Measurements from ENCODE around the gene BIVM. TPM values are rescaled to one million over a fixed set of nuclear protein-coding genes. Genes with fewer than 3 reads are reported as not detected.

BIVM gene
- polyA plus RNA-seq, 1 of the 3 experiments (the other 2 are of a cell fraction): 8.8 TPM

DNA sequence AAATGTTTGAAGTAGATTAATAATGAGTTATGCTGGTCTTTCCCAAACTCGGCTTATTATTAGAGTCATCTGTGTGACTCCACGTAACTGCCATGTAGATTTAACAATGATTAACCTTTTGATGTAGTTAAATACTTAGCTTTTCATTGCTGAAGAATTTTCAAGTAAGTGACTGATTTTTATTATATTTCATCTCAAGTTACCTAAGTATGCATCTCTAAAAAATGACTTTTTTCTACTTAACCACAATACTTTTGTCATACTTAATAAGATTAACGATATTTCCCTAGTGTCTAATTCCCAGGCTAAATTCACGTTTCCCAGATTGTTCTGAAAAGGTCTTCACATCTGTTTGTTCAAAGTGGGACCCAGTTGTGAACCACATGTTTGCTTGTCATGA is 17.8 kb downstream of the BIVM start:
- POLR2A ChIA-PET: no interaction called here
- Histone ChIP-seq H3K4me2 (no peak overlapping the region), H3K36me3 (replicated peaks in 1 of 2; ENCODE audit: control insufficient read depth in 1 of 2, insufficient read depth in 2 of 2, low read length in 1 of 2) (peaks cover 18 to 37% of the 10 kb centered on the region in 2 experiments), H2AFZ (ENCODE audit: low read depth) (no peak overlapping the region), H3K9ac (no peak overlapping the region), H3K9me3 (no peaks in the 10 kb centered on the region), H3K79me2 (ENCODE audit: insufficient read depth) (peaks cover 40% of the 10 kb centered on the region), H3F3A (replicated peaks; ENCODE audit: insufficient read depth) (peaks cover 13% of the 10 kb centered on the region), H3K4me1 (ENCODE audit: control insufficient read depth in 1 of 2, insufficient read depth in 2 of 2, low read depth in 1 of 2, low read length in 1 of 2) (peaks cover 4 to 16% of the 10 kb centered on the region in 2 experiments; a peak in 3 of 4 replicates), H3K27me3 (ENCODE audit: insufficient read depth) (no peaks in the 10 kb centered on the region), H4K20me1 (ENCODE audit: insufficient read depth) (no peaks in the 10 kb centered on the region), H3K9me2 (no peaks in the 10 kb centered on the region), H3K27ac (ENCODE audit: low read depth in 2 of 2, low read length in 1 of 2) (peak overlapping the region in 1 of 2 experiments; percentile 61; a peak in 2 of 4 replicates), H3K4me3 (ENCODE audit: low read depth in 2 of 2, low read length in 1 of 2) (no peak overlapping the region)
- CTCF ChIA-PET: interaction anchor here (1.5 kb wide), 1 partner anchor 16 kb away, joined by 5 read pairs; no protein-coding TSS in a partner anchor
- 22% methylated on average over 4 of the region's 4 CpGs for WGBS (ENCODE audit: low lambda C conversion rate)
- 0 out of 2 replicates have a peak, but pooled peaks have one; percentile 7 for TF ChIP-seq FOSL2 (IDR thresholded peaks at IDR 0.05; ENCODE audit: borderline replicate concordance, low read depth)
- peak in 1 of 2 experiments; percentile 30; a peak in 1 of 4 replicates for TF ChIP-seq EP300 (IDR thresholded peaks at IDR 0.05; ENCODE audit: borderline replicate concordance in 1 of 2, low read depth in 1 of 2, low read length in 1 of 2)
- no peak for TF ChIP-seq NRF1 (IDR thresholded peaks at IDR 0.05; ENCODE audit: low read depth, low read length)
- 0 out of 2 replicates have a peak, but pooled peaks have one; percentile 9 for TF ChIP-seq FOXM1 (IDR thresholded peaks at IDR 0.05; ENCODE audit: low read depth)
- no peak for TF ChIP-seq GABPA (IDR thresholded peaks at IDR 0.05; ENCODE audit: low read depth)
- TF ChIP-seq MEF2A (IDR thresholded peaks at IDR 0.05; ENCODE audit: borderline replicate concordance, low read depth): no peak
- no peak for DNase-seq

DNA sequence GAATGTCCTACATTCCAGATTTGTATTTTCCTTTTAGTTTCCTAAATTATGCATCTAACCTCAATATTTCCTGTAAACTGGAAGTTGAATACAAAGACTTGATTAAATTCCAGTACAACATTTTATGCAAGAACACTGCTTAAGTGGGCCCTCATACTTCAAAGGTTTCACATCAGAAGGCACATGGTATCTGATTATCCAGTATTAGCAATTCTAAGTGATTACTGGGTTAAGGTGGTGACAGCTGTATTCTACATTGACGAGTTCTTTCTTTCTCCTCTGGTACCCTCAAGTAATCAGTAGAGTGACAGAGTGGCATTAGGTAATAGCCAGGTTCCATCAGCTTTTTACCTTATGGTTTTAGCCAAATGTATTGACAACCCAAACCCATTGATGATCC is 18.3 kb downstream of the BIVM start:
- TF ChIP-seq EZH2phosphoT487 (IDR thresholded peaks at IDR 0.05; ENCODE audit: borderline replicate concordance, low read depth) (no peak), TAF1 (IDR thresholded peaks at IDR 0.05; ENCODE audit: borderline replicate concordance, low read depth, low read length) (no peak), FOXM1 (IDR thresholded peaks at IDR 0.05; ENCODE audit: low read depth) (no peak)
- Histone ChIP-seq H3K9me3 (no peaks in the 10 kb centered on the region), H3K79me2 (ENCODE audit: insufficient read depth) (peaks cover 35% of the 10 kb centered on the region), H3K9me2 (no peaks in the 10 kb centered on the region), H3K27me3 (ENCODE audit: insufficient read depth) (no peaks in the 10 kb centered on the region), H4K20me1 (ENCODE audit: insufficient read depth) (no peaks in the 10 kb centered on the region), H3K4me2 (no peak overlapping the region), H3K9ac (no peak overlapping the region), H3K4me3 (ENCODE audit: low read depth in 2 of 2, low read length in 1 of 2) (no peak overlapping the region), H3K36me3 (replicated peaks in 1 of 2; ENCODE audit: control insufficient read depth in 1 of 2, insufficient read depth in 2 of 2, low read length in 1 of 2) (peaks cover 18 to 43% of the 10 kb centered on the region in 2 experiments), H3K27ac (ENCODE audit: low read depth in 2 of 2, low read length in 1 of 2) (peak overlapping the region in 1 of 2 experiments; percentile 61; a peak in 2 of 4 replicates), H3F3A (replicated peaks; ENCODE audit: insufficient read depth) (peaks cover 13% of the 10 kb centered on the region), H2AFZ (ENCODE audit: low read depth) (no peak overlapping the region), H3K4me1 (ENCODE audit: control insufficient read depth in 1 of 2, insufficient read depth in 2 of 2, low read depth in 1 of 2, low read length in 1 of 2) (peaks cover 4 to 16% of the 10 kb centered on the region in 2 experiments; a peak in 3 of 4 replicates)
- POLR2A ChIA-PET: no interaction called here
- no peak for DNase-seq
- CTCF ChIA-PET: interaction anchor here (1.2 to 1.5 kb wide), 2 partner anchors 17 to 53 kb away, joined by 3 to 5 read pairs; no protein-coding TSS in a partner anchor
- 92% methylated on average over 1 of the region's 1 CpG for WGBS (ENCODE audit: low lambda C conversion rate)

DNA sequence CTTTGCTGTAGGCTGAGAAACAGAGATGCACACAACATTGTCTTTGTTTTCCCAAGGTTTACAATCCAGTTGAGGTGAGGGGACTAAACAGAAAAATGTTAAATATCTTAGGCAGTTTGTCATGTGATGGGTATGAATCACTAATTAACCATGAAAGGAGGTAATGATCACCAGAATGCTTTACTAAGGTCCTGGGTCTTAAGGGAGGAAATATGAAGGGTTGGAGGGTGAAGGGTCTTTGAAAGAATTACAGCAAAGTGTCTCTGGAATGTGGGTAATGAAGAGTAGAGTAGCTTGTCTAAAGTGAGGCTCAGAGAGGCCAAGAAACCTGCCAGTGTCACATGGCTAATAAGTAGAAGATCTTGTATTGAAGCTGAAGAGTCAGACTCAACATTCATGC is 19.0 kb downstream of the BIVM start:
- no peak overlapping the region for H3K4me3 ChIP-seq (ENCODE audit: low read depth in 2 of 2, low read length in 1 of 2)
- peaks cover 13% of the 10 kb centered on the region for H3F3A ChIP-seq (replicated peaks; ENCODE audit: insufficient read depth)
- H4K20me1 ChIP-seq (ENCODE audit: insufficient read depth): no peaks in the 10 kb centered on the region
- no peaks in the 10 kb centered on the region for H3K9me2 ChIP-seq
- CTCF ChIA-PET: interaction anchor here (1.2 to 1.5 kb wide), 3 partner anchors 10 to 53 kb away, joined by 3 to 5 read pairs (median 4); no protein-coding TSS in a partner anchor
- no peaks in the 10 kb centered on the region for H3K9me3 ChIP-seq
- DNase-seq: no peak
- H3K4me1 ChIP-seq (ENCODE audit: control insufficient read depth in 1 of 2, insufficient read depth in 2 of 2, low read depth in 1 of 2, low read length in 1 of 2): peaks cover 0 to 14% of the 10 kb centered on the region in 2 experiments; a peak in 2 of 4 replicates
- POLR2A ChIA-PET: no interaction called here
- H3K27me3 ChIP-seq (ENCODE audit: insufficient read depth): no peaks in the 10 kb centered on the region
- H3K4me2 ChIP-seq: no peak overlapping the region
- H3K9ac ChIP-seq: no peak overlapping the region
- peaks cover 29% of the 10 kb centered on the region for H3K79me2 ChIP-seq (ENCODE audit: insufficient read depth)
- peaks cover 24 to 49% of the 10 kb centered on the region in 2 experiments for H3K36me3 ChIP-seq (replicated peaks in 1 of 2; ENCODE audit: control insufficient read depth in 1 of 2, insufficient read depth in 2 of 2, low read length in 1 of 2)
- H3K27ac ChIP-seq (ENCODE audit: low read depth in 2 of 2, low read length in 1 of 2): no peak overlapping the region
- H2AFZ ChIP-seq (ENCODE audit: low read depth): no peak overlapping the region
- TF ChIP-seq, protein P1, sequence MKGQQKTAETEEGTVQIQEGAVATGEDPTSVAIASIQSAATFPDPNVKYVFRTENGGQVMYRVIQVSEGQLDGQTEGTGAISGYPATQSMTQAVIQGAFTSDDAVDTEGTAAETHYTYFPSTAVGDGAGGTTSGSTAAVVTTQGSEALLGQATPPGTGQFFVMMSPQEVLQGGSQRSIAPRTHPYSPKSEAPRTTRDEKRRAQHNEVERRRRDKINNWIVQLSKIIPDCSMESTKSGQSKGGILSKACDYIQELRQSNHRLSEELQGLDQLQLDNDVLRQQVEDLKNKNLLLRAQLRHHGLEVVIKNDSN (IDR thresholded peaks at IDR 0.05; ENCODE audit: borderline replicate concordance, low read depth): no peak; the same call in 1 of the 2 replicates
- TF ChIP-seq RCOR1 (IDR thresholded peaks at IDR 0.05; ENCODE audit: low read length) (no peak), TEAD4 (IDR thresholded peaks at IDR 0.05; ENCODE audit: borderline replicate concordance, insufficient read depth) (no peak), MEF2A (IDR thresholded peaks at IDR 0.05; ENCODE audit: borderline replicate concordance, low read depth) (no peak), FOXJ3 (CRISPR knock-in tag; IDR thresholded peaks at IDR 0.05) (no peak), CHD2 (IDR thresholded peaks at IDR 0.05; ENCODE audit: low read length, partially characterized antibody) (no peak), SIN3A (IDR thresholded peaks at IDR 0.05; ENCODE audit: borderline replicate concordance, low read depth, low read length) (no peak), TCF12 (IDR thresholded peaks at IDR 0.05) (no peak), GATA2 (CRISPR knock-in tag; IDR thresholded peaks at IDR 0.05) (no peak), EP300 (IDR thresholded peaks at IDR 0.05; ENCODE audit: borderline replicate concordance in 1 of 2, low read depth in 1 of 2, low read length in 1 of 2) (no peak), EZH2phosphoT487 (IDR thresholded peaks at IDR 0.05; ENCODE audit: borderline replicate concordance, low read depth) (no peak)
- TF ChIP-seq, protein P2, sequence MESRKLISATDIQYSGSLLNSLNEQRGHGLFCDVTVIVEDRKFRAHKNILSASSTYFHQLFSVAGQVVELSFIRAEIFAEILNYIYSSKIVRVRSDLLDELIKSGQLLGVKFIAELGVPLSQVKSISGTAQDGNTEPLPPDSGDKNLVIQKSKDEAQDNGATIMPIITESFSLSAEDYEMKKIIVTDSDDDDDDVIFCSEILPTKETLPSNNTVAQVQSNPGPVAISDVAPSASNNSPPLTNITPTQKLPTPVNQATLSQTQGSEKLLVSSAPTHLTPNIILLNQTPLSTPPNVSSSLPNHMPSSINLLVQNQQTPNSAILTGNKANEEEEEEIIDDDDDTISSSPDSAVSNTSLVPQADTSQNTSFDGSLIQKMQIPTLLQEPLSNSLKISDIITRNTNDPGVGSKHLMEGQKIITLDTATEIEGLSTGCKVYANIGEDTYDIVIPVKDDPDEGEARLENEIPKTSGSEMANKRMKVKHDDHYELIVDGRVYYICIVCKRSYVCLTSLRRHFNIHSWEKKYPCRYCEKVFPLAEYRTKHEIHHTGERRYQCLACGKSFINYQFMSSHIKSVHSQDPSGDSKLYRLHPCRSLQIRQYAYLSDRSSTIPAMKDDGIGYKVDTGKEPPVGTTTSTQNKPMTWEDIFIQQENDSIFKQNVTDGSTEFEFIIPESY (IDR thresholded peaks at IDR 0.05; ENCODE audit: borderline replicate concordance, low read depth): no peak
- TF ChIP-seq, protein P3, sequence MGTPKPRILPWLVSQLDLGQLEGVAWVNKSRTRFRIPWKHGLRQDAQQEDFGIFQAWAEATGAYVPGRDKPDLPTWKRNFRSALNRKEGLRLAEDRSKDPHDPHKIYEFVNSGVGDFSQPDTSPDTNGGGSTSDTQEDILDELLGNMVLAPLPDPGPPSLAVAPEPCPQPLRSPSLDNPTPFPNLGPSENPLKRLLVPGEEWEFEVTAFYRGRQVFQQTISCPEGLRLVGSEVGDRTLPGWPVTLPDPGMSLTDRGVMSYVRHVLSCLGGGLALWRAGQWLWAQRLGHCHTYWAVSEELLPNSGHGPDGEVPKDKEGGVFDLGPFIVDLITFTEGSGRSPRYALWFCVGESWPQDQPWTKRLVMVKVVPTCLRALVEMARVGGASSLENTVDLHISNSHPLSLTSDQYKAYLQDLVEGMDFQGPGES (IDR thresholded peaks at IDR 0.05; ENCODE audit: low read depth, low read length): no peak

Data from SK-N-SH (cell line).